HG03521 (cell line): Measurements from ENCODE around the gene MUC20.
"Not testable (repeated sequence)": the region's sequence is repeated elsewhere in the genome, so short reads cannot be mapped to it uniquely, and the experiment has no call there.

Source experiments
- ATAC-seq: cut with Tn5 transposase; IDR thresholded peaks from one replicate; pipeline ENCODE4 v1.9.1; 2021; ENCODE audit warnings: mild to moderate bottlenecking, moderate library complexity; ENCODE audit not compliant: unreplicated experiment

Gene MUC20

GRCh38 chr3:195768831-195769303, 48.1 kb downstream of the MUC20 start:
- ATAC-seq = no peak

GRCh38 chr3:195769551-195769950, 48.8 kb downstream of the MUC20 start:
- no peak for ATAC-seq

DNA sequence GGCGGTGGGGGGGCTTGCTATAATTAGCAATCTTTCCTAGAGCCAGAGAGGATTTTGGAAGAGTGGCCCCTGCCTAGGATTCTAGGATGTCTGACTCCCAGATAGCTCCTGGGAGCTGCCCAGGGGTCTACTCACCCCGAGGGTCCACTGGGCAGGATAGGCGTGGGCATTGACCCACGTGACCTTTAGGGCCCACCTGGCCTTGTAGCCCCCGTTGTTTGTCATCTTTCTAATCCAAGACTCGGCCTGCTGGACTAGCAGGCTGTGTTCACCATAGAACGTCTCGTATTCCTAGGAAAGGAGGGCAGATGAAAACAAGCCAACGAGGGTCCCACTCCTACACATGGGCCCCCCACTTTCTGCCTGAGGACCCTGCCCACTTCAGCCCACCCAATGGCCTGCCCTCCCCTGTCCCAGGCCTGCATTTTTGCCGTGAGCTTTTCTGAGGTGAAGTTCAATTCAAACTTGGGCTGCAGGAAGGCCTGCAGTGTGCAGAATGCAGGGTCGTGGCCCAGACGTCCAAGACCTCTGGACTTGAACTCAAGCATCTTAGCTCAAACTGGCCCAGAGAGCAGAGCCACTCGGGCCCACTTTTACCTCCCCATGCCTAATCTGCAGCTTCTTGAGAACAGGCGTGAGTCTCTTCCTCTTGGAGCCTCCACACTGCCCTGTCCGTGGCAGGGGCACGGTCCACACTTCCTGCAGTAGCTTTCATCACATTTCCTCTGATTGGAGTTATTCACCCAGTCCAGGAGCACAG, 49.5 kb downstream of the MUC20 start:
- ATAC-seq = no peak

DNA sequence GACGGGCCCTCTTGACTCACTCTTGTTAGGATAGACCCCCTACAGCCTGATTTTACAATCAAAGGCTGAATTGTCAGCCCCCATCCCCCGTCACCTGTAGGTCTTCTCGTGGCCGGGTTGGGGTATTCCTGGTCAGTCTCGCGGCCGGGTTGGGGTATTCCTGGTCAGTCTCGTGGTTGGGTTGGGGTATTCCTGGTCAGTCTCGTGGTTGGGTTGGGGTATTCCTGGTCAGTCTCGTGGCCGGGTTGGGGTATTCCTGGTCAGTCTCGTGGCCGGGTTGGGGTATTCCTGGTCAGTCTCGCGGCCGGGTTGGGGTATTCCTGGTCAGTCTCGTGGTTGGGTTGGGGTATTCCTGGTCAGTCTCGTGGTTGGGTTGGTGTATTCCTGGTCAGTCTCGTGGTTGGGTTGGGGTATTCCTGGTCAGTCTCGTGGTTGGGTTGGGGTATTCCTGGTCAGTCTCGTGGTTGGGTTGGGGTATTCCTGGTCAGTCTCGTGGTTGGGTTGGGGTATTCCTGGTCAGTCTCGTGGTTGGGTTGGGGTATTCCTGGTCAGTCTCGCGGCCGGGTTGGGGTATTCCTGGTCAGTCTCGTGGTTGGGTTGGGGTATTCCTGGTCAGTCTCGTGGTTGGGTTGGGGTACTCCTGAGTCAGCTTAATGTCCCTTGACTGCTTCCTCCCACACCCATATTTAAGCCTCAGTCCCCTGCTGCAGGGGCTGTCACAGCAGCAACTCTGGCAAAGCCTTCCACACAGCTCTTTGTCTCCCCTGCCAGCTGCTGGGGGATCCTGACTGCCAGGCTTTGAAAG, 50.3 kb downstream of the MUC20 start:
- ATAC-seq = not testable (repeated sequence)

GRCh38 chr3:195771646-195772300, 51.0 kb downstream of the MUC20 start:
- no peak for ATAC-seq

- no peak for ATAC-seq
Observed at GRCh38 chr3:195773956-195774537, 53.3 kb downstream of the MUC20 start.

GRCh38 chr3:195774917-195775316, 54.1 kb downstream of the MUC20 start:
- no peak for ATAC-seq

- ATAC-seq = no peak
Observed at GRCh38 chr3:195777975-195778374, 57.2 kb downstream of the MUC20 start.

- ATAC-seq = not testable (repeated sequence)
Observed at GRCh38 chr3:195781236-195781635, 60.5 kb downstream of the MUC20 start.
